NCI-H345 treated with DMSO at 0.1 percent for 48 hours (cell line): ENCODE measurements around the gene PRAMEF18.
"Not testable (repeated sequence)": the region's sequence is repeated elsewhere in the genome, so short reads cannot be mapped to it uniquely, and the experiment has no call there.

ENCODE experiments used
- DNase-seq: peaks from one replicate; lab custom pipeline; 2025; ENCODE audit not compliant: unreplicated experiment; lab: John Stamatoyannopoulos, UW

Gene PRAMEF18, protein sequence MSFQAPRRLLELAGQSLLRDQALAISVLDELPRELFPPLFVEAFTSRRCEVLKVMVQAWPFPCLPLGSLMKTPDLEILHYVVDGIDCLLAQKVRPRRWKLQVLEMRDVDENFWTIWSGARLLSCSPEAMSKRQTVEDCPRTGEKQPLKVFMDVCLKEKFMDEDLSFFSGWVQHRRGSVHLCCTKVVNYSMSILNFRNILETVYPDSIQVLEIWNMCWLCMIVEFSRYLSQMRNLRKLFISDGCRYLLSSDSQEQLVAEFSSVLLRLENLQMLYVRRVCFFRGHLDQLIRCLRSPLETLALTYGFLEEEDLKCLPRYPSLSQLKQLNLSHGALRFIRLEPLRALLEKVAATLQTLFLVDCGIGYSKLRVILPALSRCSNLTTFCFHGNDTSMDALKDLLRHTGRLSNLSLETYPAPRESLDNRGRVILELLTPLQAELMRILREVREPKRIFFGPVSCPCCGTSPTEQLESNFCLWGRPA

DNA sequence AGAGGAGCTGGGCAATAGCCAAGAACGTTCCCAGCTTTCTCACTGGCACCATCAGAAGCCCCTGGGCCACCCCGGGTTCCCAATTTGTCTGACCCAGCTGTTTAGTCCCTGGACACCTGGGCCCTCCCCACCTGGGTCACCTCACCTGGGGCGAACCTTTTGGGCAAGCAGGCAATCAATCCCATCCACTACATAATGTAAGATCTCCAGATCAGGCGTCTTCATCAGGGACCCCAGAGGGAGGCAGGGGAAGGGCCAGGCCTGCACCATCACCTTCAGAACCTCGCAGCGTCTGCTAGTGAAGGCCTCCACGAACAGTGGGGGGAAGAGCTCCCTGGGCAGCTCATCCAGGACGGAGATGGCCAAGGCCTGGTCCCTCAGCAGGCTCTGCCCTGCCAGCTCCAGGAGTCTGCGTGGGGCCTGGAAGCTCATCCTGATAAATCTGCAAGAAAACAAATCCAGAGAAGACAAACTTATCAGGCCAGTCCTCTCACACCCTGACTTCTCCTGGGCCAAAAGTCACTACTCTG lies at the start of gene PRAMEF18:
TSS of gene PRAMEF18 (minus strand) at position 480 of the 530 bp plus-strand sequence. CDS start at position 432, 48 bp downstream.
- DNase-seq = not testable (repeated sequence)

DNA sequence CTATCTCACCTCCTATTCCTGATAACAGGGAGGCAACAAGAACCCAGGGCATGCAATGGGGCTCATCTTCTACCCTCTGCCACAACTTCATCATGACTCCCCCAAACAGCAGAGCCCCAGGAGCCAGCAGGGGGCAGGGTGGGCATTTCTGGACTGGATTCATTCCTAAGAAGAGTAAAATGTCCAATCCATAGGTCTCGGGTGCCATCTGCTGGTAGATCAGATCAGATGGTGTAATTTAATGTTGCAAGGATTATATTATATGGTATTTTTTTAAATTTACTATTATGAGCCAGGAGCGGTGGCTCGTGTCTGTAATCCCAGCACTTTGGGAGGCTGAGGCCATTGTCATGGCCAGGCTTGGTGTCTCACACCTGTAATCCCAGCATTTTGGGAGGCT lies 39.2 kb upstream of the PRAMEF18 start:
- DNase-seq = not testable (repeated sequence)

DNA sequence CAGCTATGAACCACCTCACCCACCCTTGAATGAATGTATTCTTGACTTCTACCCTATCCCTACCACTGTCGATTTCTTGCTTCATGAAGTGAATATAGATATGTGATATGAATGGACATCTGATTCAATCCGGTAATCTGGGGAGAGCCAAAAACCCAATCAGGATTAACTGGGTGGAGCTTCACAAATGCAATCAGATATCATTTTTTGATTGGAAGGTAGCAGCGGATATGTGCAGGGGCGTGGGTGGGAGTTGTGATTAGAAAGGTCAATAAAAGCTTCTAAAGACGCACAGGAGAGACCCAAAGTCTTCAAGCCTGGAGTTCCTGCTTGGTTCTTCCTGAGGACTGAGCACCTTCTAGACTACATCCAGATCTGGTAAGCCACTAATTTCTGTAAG lies 27.9 kb upstream of the PRAMEF18 start, which contains the start of gene PRAMEF5:
TSS of gene PRAMEF5 (plus strand) at position 301 of the 400 bp plus-strand sequence. CDS start 5,071 bp downstream, outside the sequence.
- DNase-seq = not testable (repeated sequence)

DNA sequence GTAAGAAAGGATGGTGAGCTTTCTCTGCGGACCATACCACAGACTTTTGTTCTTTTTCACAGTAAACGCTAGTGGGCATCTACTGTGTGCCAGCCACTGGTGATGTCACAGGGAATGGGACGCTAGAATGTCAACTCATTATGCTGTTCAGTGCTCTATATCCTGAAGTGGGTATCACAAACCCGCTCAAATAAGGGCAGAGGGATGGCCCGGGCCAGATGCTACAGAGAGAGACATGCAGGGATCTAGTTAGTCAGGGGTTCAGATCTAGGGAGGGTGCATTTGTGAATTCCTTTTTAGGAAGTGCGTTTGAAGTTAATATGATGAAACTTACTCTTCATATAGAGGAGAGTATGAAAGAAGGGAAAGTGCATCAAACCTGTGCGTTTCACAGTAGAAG lies 21.2 kb upstream of the PRAMEF18 start:
- DNase-seq = not testable (repeated sequence)

DNA sequence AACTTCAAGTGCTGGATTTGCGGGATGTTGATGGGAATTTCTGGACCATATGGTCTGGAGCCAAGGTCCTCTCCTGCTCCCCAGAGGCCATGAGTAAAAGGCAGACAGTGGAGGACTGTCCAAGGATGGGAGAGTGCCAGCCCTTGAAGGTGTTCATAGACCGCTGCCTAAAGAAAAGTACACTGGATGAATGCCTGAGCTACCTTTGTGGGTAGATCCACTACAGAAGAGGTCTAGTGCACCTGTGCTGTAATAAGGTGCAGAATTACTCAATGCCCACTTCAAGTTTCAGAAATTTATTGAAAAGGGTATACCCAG lies 20.6 kb upstream of the PRAMEF18 start:
- DNase-seq = not testable (repeated sequence)

DNA sequence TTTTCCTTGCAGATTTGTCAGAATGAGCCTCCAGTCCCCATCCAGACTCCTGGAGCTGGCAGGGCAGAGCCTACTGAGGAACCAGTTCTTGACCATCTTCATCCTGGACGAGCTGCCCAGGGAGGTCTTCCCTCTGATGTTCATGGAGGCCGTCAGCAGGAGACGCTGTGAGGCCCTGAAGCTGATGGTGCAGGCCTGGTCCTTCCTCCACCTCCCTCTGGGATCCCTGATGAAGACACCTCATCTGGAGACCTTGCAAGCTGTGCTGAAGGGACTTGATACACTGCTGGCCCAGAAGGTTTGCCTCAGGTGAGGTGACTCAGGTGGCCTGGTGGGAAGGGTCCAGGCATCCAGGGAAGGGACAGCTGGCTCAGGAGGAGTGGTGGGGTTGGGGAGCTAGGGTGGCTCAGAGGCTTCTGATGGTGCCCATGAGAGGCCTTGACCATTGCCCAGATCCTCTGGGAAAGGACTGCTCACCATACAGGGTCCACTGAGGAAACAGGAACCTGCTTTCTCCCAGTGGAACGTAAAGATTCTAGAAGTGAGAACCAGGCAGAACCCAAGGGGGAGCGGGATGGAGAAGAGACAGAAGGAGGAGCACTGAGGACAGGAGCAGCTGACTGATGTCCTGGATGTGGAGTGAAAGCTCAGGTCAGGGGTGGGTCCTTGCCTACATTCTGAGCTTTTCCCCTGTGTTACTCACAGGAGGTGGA lies 20.0 kb upstream of the PRAMEF18 start:
- not testable (repeated sequence) for DNase-seq

DNA sequence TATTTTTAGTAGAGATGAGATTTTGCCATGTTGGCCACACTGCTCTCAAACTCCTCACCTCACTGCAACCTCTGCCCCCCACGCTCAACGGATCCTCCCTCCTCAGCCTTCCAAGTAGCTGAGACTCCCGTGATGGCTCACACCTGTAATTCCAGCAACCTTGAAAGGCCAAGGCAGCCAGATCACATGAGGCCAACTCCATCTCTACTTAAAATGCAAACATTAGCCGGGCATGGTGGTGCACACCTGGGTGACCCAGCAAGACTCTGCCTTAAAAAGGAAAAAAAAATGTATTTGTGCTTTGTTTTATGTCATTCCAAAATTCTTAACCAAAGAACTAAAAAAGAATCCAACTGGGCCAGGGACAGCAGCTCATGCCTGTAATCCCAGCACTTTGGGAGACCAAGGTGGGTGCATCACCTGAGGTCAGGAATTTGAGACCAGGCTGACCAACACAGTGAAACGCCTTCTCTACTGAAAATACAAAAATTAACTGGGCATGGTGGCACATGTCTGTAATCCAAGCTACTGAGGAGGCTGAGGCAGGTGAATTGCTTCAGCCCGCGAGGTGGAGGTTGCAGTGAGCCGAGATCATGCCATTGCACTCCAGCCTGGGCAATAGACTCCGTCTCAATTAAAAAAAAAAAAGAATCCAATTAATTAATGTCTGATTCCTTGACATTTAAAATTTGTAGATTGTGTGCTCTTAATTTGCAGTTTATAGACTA lies 17.7 kb upstream of the PRAMEF18 start:
- not testable (repeated sequence) for DNase-seq

DNA sequence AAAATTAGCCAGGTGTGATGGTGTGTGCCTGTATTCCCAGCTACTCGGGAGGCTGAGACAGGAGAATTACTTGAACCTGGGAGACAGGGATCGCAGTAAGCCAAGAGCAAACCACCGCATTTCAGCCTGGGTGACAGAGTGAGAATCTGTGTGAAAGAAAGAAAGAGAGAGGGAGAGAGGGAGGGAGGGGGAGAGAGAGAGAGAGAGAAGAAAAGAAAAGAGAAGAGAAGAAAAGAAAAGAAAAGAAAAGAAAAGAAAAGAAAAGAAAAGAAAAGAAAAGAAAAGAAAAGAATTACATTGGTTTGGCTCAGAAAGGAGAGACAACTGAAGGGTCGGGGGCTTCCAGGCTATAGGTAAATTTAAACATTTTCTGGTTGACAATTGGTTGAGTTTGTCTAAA lies 13.7 kb upstream of the PRAMEF18 start:
- DNase-seq = not testable (repeated sequence)

DNA sequence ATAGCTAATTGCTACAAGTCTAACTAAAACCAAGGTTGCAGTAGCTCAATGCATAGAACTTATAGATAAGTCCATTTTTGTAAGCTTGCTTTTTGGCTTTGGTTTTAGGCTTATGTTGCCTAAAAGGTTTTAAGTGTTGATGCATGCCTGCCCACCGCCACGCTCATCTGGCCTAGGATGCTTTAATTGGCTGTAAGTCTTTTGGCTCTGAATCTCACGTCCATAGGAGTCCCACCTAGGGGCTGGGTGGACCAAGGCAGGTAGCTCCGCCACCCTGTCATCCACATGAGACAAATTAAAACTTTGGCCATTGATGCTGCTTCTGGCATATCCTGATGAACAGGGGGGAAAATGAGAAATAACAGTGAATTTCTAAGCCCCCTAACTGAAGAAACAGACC lies 11.6 kb upstream of the PRAMEF18 start:
- not testable (repeated sequence) for DNase-seq

DNA sequence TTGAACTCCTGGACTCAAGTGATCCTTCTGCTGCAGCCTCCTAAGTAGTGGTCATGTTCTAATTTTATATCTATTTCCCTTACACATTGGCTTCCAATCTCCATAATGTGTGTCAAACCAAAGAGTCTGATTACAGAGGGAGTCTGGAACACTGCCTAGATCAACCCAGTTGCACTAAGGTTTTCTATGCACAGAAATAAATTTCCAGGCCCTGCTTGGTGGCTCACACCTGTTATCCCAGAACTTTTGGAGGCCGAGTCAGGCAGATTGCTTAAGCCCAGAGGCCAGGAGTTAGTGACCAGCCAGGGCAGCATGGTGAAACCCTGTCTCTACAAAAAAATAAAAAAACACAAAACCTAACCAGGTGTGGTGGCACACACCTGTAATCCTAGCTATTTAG lies 8.1 kb upstream of the PRAMEF18 start:
- DNase-seq = not testable (repeated sequence)

DNA sequence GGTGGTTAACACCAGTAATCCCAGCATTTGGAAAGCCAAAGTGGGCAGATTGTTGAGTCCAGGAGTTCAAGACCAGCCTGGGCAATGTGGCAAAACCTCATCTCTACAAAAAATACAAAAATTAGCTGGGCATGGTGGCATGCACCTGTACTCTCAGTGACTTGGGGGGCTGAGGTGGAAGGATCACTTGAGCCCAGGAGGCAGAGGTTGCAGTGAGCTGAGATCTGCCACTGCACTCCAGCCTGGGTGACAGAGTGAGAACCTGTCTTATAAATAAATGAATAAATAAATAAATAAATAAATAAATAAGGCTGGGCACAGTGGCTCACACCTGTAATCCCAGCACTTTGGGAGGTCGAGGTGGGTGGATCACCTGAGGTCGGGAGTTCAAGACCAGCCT lies 6.1 kb upstream of the PRAMEF18 start:
- DNase-seq = not testable (repeated sequence)

DNA sequence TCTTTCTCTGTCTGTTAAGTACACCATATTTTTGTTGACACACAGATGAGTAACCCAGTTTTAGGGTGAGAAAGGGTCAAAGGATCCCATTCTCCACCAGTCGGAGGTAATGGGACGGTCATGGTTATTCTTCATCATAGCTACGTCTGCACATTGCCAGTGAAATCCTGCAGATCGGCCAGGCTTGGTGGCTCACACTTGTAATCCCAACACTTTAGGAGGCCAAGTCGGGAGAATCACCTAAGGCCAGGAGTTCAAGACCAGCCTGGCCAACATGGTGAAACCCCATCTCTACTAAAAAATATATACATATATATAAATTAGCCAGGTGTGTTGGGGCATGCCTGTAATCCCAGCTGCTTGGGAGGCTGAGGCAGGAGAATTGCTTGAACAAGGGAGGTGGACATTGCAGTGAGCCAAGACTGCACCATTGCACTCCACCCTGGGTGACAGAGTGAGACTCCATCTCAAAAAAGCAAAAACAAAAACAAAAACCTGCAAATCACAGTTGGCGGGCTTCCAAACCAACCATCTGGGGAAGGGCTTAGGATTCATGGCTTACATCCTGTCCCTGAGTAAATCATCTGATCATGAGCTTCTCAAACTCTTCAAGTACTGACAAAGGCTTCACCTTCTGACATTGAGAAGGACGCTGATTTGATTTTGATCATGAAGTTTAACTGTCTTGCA lies 5.3 kb upstream of the PRAMEF18 start:
- DNase-seq = not testable (repeated sequence)

DNA sequence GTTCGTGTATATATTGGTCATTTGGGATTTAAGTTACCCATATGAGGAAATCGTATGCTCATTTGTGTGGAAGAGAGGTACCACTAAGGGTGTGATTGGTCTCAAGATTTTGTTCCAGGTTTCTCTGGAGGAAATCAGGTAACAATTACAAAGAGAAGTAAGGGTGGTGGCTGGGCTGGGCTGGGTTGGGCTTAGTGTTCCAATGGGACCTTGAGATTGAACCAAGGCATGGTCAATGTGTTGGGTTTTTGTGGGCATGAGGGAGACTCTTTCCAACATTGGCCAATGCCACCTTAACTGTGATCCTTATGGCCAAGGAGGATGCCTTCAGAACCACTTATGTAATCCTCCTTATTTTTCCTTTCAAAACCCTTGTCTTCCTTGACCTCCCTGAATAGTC lies 4.6 kb upstream of the PRAMEF18 start:
- DNase-seq = not testable (repeated sequence)

DNA sequence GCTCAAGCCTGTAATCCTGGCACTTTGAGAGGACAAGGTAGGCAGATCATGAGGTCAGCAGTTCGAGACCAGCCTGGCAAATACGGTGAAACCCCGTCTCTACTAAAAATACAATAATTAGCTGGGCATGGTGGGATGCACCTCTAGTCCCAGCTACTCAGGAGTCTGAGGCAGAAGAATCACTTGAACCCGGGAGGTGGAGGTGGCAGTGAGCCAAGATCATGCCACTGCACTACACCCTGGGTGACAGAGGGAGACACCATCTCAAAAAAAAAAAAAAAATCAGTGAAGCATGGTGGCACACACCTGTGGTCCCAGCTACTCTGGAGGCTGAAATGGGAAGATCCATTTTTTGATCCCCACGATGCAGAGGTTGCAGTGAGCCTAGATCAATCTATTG lies 4.1 kb upstream of the PRAMEF18 start:
- DNase-seq = not testable (repeated sequence)

DNA sequence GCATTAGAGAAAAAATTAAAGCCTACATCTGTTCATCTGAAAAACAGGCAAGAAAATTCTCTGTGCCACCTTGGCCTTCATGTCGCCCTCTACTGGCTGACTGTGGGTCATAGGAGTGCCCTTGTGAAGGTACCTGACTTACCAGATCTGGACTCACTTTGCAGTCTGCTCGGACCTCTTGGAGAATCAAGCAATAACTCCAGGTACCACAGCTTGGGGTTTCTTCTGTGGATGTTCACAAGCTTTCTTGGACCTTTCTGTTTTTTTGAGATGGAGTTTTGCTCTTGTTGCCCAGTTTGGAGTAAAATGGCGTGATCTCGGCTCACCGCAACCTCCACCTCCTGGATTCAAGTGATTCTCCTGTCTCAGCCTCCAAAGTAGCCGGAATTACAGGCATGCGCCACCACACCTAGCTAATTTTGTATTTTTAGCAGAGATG lies 2.4 kb upstream of the PRAMEF18 start:
- no peak for DNase-seq

DNA sequence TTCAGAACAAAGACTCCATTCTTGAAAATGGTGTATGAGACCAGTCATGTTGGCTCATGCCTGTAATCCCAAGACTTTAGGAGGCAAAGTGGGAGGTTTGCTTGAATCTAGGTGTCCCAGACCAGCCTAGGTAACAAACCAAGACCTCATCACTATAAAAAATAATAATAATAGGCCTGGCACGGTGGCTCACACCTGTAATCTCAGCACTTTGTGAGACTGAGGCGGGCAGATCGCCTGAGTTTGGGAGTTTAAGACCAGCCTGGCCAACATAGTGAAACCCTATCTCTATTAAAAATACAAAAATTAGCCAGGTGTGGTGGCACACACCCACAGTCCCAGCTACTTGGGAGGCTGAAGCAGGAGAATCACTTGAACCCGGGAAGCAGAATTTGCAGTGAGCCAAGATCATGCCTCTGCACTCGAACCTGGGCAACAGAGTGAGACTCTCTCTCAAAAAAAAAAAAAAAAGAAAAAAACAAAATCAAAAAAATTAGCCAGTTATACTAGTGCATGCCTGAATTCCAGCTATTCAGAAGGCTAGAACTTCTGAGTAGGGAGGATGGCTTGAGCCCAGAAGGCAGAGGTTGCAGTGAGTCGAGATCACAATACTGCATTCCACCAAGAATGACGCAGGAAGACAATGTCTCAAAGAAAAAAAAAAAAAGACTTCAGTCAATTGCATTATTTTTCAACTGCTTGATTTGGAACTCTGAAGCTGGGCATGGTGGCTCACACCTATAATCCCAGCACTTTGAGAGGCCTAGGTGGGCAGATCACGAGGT lies 1.5 kb upstream of the PRAMEF18 start:
- DNase-seq = not testable (repeated sequence)

DNA sequence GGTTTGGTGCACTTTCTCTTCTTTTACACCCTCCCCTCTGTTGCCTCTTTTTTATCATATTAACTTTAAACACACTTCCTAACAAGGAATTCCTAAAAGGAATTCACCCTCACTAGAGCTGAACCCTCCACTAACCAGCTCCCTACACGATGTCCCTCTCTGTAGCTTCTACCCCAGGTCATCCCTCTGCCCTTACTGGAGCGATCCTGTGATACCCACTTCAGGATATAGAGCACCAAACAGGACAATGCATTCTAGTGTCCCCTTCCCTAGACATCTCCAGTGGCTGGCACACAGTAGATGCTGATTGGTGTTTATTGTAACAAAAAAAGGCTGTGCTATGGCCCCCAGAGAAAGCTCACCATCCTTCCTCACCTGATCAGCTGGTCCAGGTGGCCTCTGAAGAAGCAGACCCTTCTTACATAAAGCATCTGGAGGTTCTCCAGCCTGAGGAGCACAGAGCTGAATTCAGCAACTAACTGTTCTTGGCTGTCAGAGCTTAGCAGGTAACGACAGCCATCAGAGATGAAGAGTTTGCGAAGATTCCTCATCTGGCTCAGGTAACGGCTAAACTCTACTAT lies 1.4 kb downstream of the PRAMEF18 start:
- no peak for DNase-seq

DNA sequence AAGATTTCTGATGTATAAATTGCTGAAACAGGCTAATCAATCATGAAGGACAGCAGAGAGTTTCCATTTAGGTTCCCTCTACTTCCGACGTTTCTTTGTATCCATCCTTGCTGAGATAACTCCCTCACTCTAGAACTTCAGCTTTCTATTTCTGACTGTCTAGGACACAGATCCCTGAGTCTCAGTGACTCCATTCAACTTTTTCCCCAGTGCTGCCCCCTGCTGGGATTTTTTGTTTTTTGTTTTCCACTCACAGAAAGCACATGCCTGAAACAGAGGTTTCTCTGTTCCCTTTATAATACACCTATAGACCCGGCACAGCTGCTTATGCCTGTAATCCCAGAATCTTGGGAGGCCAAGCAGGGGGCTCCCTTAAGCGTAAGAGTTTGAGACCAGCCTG lies 3.2 kb downstream of the PRAMEF18 start:
- not testable (repeated sequence) for DNase-seq

DNA sequence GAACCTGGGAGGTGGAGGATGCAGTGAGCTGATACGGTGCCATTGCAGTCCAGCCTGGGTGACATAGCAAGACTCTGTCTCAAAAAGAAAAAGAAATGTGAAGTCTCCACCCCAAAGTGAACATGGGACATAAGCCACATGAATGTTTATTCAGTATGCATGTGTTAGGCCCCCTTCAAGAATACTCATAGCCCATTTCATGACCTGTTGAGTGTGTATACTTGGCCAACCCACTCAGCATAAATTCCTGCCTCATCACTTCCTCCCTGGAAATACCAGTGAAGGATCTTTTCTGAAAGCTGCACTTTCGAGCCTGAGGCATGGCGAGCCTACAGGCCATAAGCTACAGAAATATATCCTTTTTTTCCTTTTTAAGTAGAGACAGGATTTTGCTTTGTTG lies 6.8 kb downstream of the PRAMEF18 start:
- DNase-seq = not testable (repeated sequence)
